Left ventricle myocardium inferior (tissue), 1 donor: Measurements from ENCODE around the gene SGIP1. TPM values are rescaled to one million over a fixed set of nuclear protein-coding genes. Genes with fewer than 3 reads are reported as not detected.
"Not testable (repeated sequence)": the region's sequence is repeated elsewhere in the genome, so short reads cannot be mapped to it uniquely, and the experiment has no call there.

Experiments
- DNase-seq: peaks from one replicate; pipeline ENCODE4 v3.0.0-alpha.2; 2020
- H3K27ac ChIP-seq: fragments of 200-600 bp; replicated peaks from 2 replicates; pipeline ENCODE4 v1.8.0; 2021
- H3K27me3 ChIP-seq: fragments of 200-600 bp; 2 replicates; pipeline ENCODE4 v1.8.0; 2021; ENCODE audit warnings: low read depth
- H3K36me3 ChIP-seq: fragments of 200-600 bp; 2 replicates; pipeline ENCODE4 v1.8.0; 2021
- H3K4me1 ChIP-seq: fragments of 200-600 bp; 2 replicates; pipeline ENCODE4 v1.8.0; 2021
- H3K4me3 ChIP-seq: fragments of 200-600 bp; 2 replicates; pipeline ENCODE4 v1.8.0; 2021; ENCODE audit warnings: mild to moderate bottlenecking, moderate library complexity
- H3K9me3 ChIP-seq: fragments of 200-600 bp; replicated peaks from 2 replicates; pipeline ENCODE4 v1.8.0; 2021
- intact Hi-C: fragments of 100-400 bp; cut with micrococcal nuclease; formaldehyde crosslinking; loops from one replicate; pipeline ENCODE4 v1.11.0; 2022
- microRNA-seq: library from miRNA; unstranded; fragments of <30 nt; microRNA quantifications from one replicate; pipeline ENCODE4 v1.2.0, GENCODE V29; 2020
- total RNA-seq: library from RNA; stranded (reverse); fragmentation: NEBNext Ultra II Directional; extraction: Animal tissue kit (Norgen Biotek cat#: 25700); gene quantifications from one replicate; pipeline ENCODE4 v1.2.1, GENCODE V29; 2021
- TF ChIP-seq, protein P1 (sequence below): fragments of 200-600 bp; IDR thresholded peaks from 2 replicates; pipeline ENCODE4 v1.8.0; 2021; ENCODE audit warnings: antibody characterized with exemption, mild to moderate bottlenecking, borderline replicate concordance
- donor health status: DM: no; HTN: yes; CAD: no; lungs with severe emphysema.

Gene SGIP1
- total RNA-seq, 1 donor from 2014 or later, result 9.0 TPM

DNA sequence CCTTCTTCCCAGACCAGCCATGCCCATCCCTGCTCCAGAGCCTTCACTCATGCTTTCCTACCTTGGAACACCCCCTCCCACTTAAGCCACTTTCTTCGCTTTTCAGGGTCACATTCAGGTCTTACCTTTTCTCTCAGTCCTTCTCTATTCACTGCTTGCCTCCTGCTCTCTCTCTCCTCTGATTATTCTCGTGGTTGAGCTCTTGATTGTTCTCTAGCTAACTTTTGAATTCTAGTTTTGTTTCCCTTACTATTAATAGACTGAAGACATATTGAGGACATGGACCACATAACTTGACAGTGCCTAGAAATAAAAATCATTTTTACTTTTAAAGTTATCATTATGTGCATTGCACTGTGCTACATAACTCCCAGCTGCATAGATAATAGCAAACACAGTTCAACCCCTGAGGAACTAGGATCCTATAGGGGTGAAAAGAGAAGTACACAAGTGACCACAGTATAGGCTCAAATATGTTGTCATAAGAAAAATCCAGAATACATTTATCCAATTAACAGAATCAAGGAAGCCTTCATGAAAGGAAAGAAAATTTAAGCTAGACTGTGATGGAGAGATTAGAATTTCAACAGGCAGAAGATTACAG, 245.6 kb downstream of the SGIP1 start:
- no peak overlapping the region for H3K27ac ChIP-seq
- H3K27me3 ChIP-seq, result no peaks in the 10 kb centered on the region
- peaks cover 22% of the 10 kb centered on the region for H3K36me3 ChIP-seq
- H3K4me3 ChIP-seq, result no peak overlapping the region
- intact Hi-C loops, result no loop called here
- H3K4me1 ChIP-seq, result no peaks in the 10 kb centered on the region
- H3K9me3 ChIP-seq, result peaks cover 9% of the 10 kb centered on the region
- TF ChIP-seq, protein P1, sequence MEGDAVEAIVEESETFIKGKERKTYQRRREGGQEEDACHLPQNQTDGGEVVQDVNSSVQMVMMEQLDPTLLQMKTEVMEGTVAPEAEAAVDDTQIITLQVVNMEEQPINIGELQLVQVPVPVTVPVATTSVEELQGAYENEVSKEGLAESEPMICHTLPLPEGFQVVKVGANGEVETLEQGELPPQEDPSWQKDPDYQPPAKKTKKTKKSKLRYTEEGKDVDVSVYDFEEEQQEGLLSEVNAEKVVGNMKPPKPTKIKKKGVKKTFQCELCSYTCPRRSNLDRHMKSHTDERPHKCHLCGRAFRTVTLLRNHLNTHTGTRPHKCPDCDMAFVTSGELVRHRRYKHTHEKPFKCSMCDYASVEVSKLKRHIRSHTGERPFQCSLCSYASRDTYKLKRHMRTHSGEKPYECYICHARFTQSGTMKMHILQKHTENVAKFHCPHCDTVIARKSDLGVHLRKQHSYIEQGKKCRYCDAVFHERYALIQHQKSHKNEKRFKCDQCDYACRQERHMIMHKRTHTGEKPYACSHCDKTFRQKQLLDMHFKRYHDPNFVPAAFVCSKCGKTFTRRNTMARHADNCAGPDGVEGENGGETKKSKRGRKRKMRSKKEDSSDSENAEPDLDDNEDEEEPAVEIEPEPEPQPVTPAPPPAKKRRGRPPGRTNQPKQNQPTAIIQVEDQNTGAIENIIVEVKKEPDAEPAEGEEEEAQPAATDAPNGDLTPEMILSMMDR, result no peak
- DNase-seq, result no peak

DNA sequence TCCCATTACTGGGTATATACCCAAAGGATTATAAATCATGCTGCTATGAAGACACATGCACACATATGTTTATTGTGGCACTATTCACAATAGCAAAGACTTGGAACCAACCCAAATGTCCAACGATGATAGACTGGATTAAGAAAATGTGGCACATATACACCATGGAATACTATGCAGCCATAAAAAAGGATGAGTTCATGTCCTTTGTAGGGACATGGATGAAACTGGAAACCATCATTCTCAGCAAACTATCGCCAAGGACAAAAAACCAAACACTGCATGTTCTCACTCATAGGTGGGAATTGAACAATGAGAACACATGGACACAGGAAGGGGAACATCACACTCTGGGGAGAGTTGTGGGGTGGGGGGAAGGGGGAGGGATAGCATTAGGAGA, 251.8 kb downstream of the SGIP1 start:
- H3K4me1 ChIP-seq, intact Hi-C loops, H3K27ac ChIP-seq, H3K4me3 ChIP-seq, H3K9me3 ChIP-seq, H3K27me3 ChIP-seq, DNase-seq, H3K36me3 ChIP-seq: not testable (repeated sequence)

DNA sequence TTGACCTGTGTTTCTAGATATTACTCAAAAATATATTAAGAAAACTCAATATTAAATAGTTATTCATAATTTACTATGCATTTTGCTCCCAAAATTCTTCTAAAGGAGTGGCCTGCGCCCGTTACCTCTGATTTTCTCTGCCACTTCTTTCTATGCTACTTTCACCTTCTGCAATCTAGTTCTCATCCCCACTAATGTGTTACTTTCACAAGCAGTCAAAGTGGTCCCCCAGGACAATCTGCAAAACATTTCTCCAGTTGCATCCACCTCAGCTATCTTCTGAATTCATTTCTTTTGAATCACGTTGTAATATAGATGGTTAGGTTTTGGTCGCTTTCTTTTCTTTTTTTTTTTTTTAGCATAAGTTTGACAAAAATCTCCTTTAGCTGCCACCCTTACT, 253.7 kb downstream of the SGIP1 start:
- H3K36me3 ChIP-seq, result no peaks in the 10 kb centered on the region
- no peaks in the 10 kb centered on the region for H3K4me1 ChIP-seq
- no peak overlapping the region for H3K27ac ChIP-seq
- no peak overlapping the region for H3K4me3 ChIP-seq
- no peak for DNase-seq
- H3K27me3 ChIP-seq, result no peaks in the 10 kb centered on the region
- TF ChIP-seq, protein P1, result no peak
- no peaks in the 10 kb centered on the region for H3K9me3 ChIP-seq
- intact Hi-C loops, result no loop called here

DNA sequence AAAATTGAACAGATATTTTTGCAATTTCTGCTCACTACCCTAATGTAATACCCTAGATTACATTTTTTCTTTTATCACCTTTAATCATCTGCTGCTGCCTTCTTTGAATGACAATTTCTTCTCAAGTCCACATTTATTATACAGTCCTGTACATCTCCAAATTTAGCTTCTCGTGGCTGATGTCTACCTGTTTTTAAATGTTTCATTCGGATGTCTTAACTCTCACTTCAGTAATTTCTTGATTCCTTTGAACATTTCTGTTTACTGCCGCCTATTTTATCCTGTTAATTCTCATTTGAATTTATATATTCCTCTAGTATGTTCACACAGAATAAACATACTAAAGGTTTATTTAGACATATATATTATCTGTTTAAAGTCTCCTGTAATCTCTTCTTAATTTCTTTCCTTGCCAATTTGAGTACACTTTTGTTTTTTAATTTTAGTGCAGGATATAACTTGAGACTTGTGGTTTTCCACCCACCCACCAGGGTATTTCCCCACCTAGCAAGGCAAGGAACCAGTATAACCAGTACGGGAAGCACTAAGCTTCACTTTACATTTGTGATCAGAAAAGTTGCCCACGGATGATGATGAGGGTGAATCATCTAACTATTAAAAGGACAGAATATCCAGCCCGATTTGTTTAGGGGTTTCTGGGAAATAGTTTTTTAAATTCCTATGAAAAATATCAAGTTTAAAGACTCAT, 254.4 kb downstream of the SGIP1 start:
- intact Hi-C loops, result no loop called here
- TF ChIP-seq, protein P1, result no peak
- Histone ChIP-seq H3K27me3 (no peaks in the 10 kb centered on the region), H3K4me1 (no peaks in the 10 kb centered on the region), H3K36me3 (no peaks in the 10 kb centered on the region), H3K9me3 (no peaks in the 10 kb centered on the region), H3K27ac (no peak overlapping the region), H3K4me3 (no peak overlapping the region)
- DNase-seq, result no peak

DNA sequence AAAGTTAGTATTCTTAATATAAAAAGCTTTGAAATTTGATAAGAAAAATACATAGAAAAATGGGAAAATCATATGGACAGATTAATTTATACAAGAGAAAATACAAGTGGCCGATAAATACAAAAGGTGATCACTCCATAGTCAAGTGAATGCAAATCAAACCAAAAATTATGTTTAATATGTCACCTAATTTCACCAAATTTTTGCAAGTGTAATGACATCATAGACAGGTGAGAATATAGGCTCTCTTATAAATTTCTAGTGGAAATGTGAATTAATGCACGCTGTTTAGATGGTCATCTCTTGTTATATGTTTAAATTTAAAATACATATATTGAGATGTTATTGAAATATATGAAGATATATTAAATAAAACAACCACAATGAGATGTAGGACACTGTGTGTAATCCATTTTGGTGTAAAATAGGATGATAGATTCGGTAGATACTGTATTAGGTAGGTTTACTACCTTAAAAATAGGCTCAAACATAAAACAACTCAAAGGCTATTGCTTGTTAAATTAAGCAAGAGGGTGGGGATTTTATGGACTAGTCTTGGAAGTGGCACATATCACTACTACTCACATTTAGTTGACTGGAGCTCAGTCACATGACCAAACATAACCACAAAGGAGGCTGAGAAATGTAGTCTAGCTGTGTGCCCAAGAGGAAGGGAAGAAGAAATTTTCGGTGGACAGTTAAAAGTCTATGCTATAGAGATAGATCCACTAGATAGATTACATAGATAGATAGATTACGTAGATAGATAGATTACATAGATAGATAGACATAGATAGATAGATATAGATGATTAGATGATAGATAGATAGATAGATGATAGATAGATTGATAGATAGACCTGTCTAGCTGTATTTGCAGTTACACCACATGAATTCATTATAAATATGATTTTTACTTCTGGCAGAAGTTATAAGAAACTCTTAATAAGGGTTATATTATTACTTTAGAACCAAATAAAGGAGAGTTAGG, 258.0 kb downstream of the SGIP1 start:
- no peaks in the 10 kb centered on the region for H3K9me3 ChIP-seq
- intact Hi-C loops, result no loop called here
- no peaks in the 10 kb centered on the region for H3K36me3 ChIP-seq
- TF ChIP-seq, protein P1, result no peak
- H3K27me3 ChIP-seq, result no peaks in the 10 kb centered on the region
- H3K4me1 ChIP-seq, result no peaks in the 10 kb centered on the region
- H3K4me3 ChIP-seq, result no peak overlapping the region
- H3K27ac ChIP-seq, result no peak overlapping the region
- DNase-seq, result no peak

DNA sequence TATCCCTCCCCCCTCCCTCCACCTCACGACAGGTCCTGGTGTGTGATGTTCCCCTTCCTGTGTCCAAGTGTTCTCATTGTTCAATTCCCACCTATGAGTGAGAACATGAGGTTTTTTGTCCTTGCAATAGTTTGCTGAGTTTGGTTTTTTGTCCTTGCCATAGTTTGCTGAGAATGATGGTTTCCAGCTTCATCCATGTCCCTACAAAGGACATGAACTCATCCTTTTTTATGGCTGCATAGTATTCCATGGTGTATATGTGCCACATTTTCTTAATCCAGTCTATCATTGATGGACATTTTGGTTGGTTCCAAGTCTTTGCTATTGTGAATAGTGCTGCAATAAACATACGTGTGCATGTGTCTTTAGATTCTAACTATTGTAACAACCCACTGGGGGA, 261.9 kb downstream of the SGIP1 start:
- H3K36me3 ChIP-seq, intact Hi-C loops, H3K27ac ChIP-seq, H3K9me3 ChIP-seq, H3K4me3 ChIP-seq, H3K27me3 ChIP-seq, H3K4me1 ChIP-seq, DNase-seq: not testable (repeated sequence)

Small RNA genes lying within 50 kb of the gene (microRNA-seq; reads per million reads assigned to microRNA genes)
- 5.6 reads per million, percentile 14 among the genes with 10 or more reads in this experiment for gene MIR3117

Other genes with a start within 250 kb of the SGIP1 start
- 3.1 TPM for gene DYNLT5, start 218.3 kb downstream of the SGIP1 start, total RNA-seq